ENCODE measurements around the gene GARIN3. TPM values are rescaled to one million over a fixed set of nuclear protein-coding genes. Genes with fewer than 3 reads are reported as not detected.
A peak's percentile ranks its signal among the peaks of the same experiment; 100 is the strongest.

Gene GARIN3
- polyA plus RNA-seq, 1 experiment: not detected

GRCh38 chr5:157143127-157143971 is 22.7 kb downstream of the GARIN3 start:
- ChIA-PET POLR2A (interaction anchor here (0.6 to 1.4 kb wide), 4 partner anchors 11 to 979 kb away, joined by 3 to 6 read pairs (median 4); partner anchors contain the start of gene THG1L), CTCF (interaction anchor here (0.9 to 4.0 kb wide), 3 partner anchors 11 to 600 kb away, joined by 4 to 28 read pairs (median 4); partner anchors contain the start of gene LSM11)
- H3K27me3 ChIP-seq (ENCODE audit: control insufficient read depth, insufficient read depth, low read length): no peaks in the 10 kb centered on the region
- peak overlapping the region; percentile 71 for H3K27ac ChIP-seq (ENCODE audit: low read depth, low read length)
- TF ChIP-seq CTCF (IDR thresholded peaks at IDR 0.05; ENCODE audit: low read depth, low read length): no peak
- peak overlapping the region; percentile 98 for H3K4me3 ChIP-seq (ENCODE audit: low read depth, low read length)
- no peak for DNase-seq (ENCODE audit: low read depth, low spot score)
- H3K9me3 ChIP-seq (ENCODE audit: control insufficient read depth, insufficient read depth, low read length): no peaks in the 10 kb centered on the region; the same call in 1 of the 2 replicates

GRCh38 chr5:157142317-157143126 is 23.5 kb downstream of the GARIN3 start, which contains the start of gene MED7:
MED7 (minus strand) TSS chr5:157142865; CDS start chr5:157139431, 3,434 bp downstream.
- no peaks in the 10 kb centered on the region for H3K27me3 ChIP-seq (ENCODE audit: control insufficient read depth, insufficient read depth, low read length)
- peak within 1 kb of the TSS; percentile 92 for H3K27ac ChIP-seq (ENCODE audit: low read depth, low read length)
- H3K9me3 ChIP-seq (ENCODE audit: control insufficient read depth, insufficient read depth, low read length): no peaks in the 10 kb centered on the region; the same call in 1 of the 2 replicates
- POLR2A ChIA-PET: interaction anchor here (0.5 to 1.4 kb wide), 5 partner anchors 10 to 978 kb away, joined by 3 to 6 read pairs (median 3); partner anchors contain the start of gene THG1L
- peak; percentile 98 for DNase-seq (ENCODE audit: low read depth, low spot score)
- CTCF ChIA-PET: interaction anchor here (0.5 to 4.0 kb wide), 4 partner anchors 10 to 601 kb away, joined by 3 to 28 read pairs (median 4); partner anchors contain the start of gene LSM11
- peak within 1 kb of the TSS; percentile 98 for H3K4me3 ChIP-seq (ENCODE audit: low read depth, low read length)
- no peak for TF ChIP-seq CTCF (IDR thresholded peaks at IDR 0.05; ENCODE audit: low read depth, low read length)

GRCh38 chr5:157137691-157138090 is 28.4 kb downstream of the GARIN3 start:
- POLR2A ChIA-PET: no interaction called here
- CTCF ChIA-PET: interaction anchor here (0.9 to 2.0 kb wide), 6 partner anchors 8 to 1999 kb away, joined by 3 to 11 read pairs (median 4); no protein-coding TSS in a partner anchor
- no peak for TF ChIP-seq CTCF (IDR thresholded peaks at IDR 0.05; ENCODE audit: low read depth, low read length)
- no peak overlapping the region for H3K4me3 ChIP-seq (ENCODE audit: low read depth, low read length)
- H3K27me3 ChIP-seq (ENCODE audit: control insufficient read depth, insufficient read depth, low read length): no peaks in the 10 kb centered on the region
- no peaks in the 10 kb centered on the region; the same call in 1 of the 2 replicates for H3K9me3 ChIP-seq (ENCODE audit: control insufficient read depth, insufficient read depth, low read length)
- no peak overlapping the region for H3K27ac ChIP-seq (ENCODE audit: low read depth, low read length)
- DNase-seq (ENCODE audit: low read depth, low spot score): no peak

- Histone ChIP-seq H3K9me3 (ENCODE audit: control insufficient read depth, insufficient read depth, low read length) (no peaks in the 10 kb centered on the region), H3K4me3 (ENCODE audit: low read depth, low read length) (no peak overlapping the region), H3K27me3 (ENCODE audit: control insufficient read depth, insufficient read depth, low read length) (no peaks in the 10 kb centered on the region), H3K27ac (ENCODE audit: low read depth, low read length) (no peak overlapping the region)
- POLR2A ChIA-PET: interaction anchor here (0.6 to 1.3 kb wide), 2 partner anchors 10 to 30 kb away, joined by 6 to 9 read pairs; partner anchors contain the start of gene MED7
- no peak for TF ChIP-seq CTCF (IDR thresholded peaks at IDR 0.05; ENCODE audit: low read depth, low read length)
- DNase-seq (ENCODE audit: low read depth, low spot score): no peak
- CTCF ChIA-PET: interaction anchor here (0.5 to 3.2 kb wide), 13 partner anchors 10 to 1996 kb away, joined by 3 to 56 read pairs (median 3); partner anchors contain the start of gene MED7
These were observed 33.8 kb downstream of the GARIN3 start for GRCh38 chr5:157132281-157132612.

Data from AG04450 (cell line).